Activated naive CD8-positive, alpha-beta T cell treated with anti-CD3 and anti-CD28 coated beads, Interleukin-2, amount 10 ng/mL, durations not matched to agents 7 days and 5 days (primary cell): ENCODE results near the gene ARHGAP6. TPM values are rescaled to one million over a fixed set of nuclear protein-coding genes. Genes with fewer than 3 reads are reported as not detected.
"Not testable (repeated sequence)": the region's sequence is repeated elsewhere in the genome, so short reads cannot be mapped to it uniquely, and the experiment has no call there.

Source experiments
- ATAC-seq: fragments of 150-1000 bp; cut with Tn5 transposase; one replicate; pipeline ENCODE4 v1.10.0; 2021; ENCODE audit warnings: low read depth, moderate library complexity
- POLR2A ChIA-PET: fragments of 350-600 bp; sonication (Branson Sonifier 250); formaldehyde crosslinking; loops from one replicate; lab custom pipeline; 2021; ENCODE audit warnings: antibody characterized with exemption; lab: Charles Lee
- DNase-seq: peaks from one replicate; pipeline ENCODE4 v3.0.0; 2021
- H3K27ac Mint-ChIP-seq: one replicate; pipeline ENCODE4 v1.8.0; 2022; ENCODE audit warnings: mild to moderate bottlenecking, mixed read lengths
- H3K27me3 Mint-ChIP-seq: one replicate; pipeline ENCODE4 v1.8.0; 2022; ENCODE audit warnings: mild to moderate bottlenecking, moderate library complexity, mixed read lengths
- H3K36me3 Mint-ChIP-seq: one replicate; pipeline ENCODE4 v1.8.0; 2021; ENCODE audit warnings: mild to moderate bottlenecking, mixed read lengths
- H3K4me1 Mint-ChIP-seq: one replicate; pipeline ENCODE4 v1.8.0; 2021; ENCODE audit warnings: mixed read lengths
- H3K4me3 Mint-ChIP-seq: one replicate; pipeline ENCODE4 v1.8.0; 2022; ENCODE audit warnings: mild to moderate bottlenecking, moderate library complexity, mixed read lengths
- H3K9me3 Mint-ChIP-seq: one replicate; pipeline ENCODE4 v1.8.0; 2021; ENCODE audit warnings: mixed read lengths
- total RNA-seq, 2 experiments: library from RNA; stranded (reverse); gene quantifications; one replicate each; pipeline ENCODE4 v1.2.3, GENCODE V29; 2021

Gene ARHGAP6
- total RNA-seq, 2 experiments from 2014 or later: not detected

DNA sequence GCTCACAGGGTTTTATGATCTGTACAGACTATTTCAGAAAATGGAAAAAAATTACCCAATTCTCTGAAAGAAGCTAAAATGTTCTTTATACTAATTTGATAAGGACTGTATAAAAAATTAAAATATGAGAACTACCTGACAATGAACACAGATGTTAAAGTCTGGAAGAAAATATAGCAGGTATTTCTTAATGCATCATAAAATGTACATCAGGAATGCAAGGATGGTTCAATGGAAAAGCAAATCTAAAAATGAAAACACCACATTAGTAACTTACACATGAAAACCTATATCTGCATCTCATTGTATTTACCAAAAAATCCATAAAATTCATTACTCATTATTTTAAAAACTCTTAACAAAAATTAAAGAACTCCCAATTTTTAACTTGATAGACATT is 39.4 kb downstream of the ARHGAP6 start:
- ATAC-seq (no peak), DNase-seq (no peak)
- POLR2A ChIA-PET: no interaction called here
- Mint-ChIP-seq H3K9me3 (peaks cover 2% of the 10 kb centered on the region), H3K4me1 (no peaks in the 10 kb centered on the region), H3K27me3 (peaks cover 3% of the 10 kb centered on the region), H3K4me3 (no peak overlapping the region), H3K27ac (no peak overlapping the region), H3K36me3 (no peaks in the 10 kb centered on the region)

DNA sequence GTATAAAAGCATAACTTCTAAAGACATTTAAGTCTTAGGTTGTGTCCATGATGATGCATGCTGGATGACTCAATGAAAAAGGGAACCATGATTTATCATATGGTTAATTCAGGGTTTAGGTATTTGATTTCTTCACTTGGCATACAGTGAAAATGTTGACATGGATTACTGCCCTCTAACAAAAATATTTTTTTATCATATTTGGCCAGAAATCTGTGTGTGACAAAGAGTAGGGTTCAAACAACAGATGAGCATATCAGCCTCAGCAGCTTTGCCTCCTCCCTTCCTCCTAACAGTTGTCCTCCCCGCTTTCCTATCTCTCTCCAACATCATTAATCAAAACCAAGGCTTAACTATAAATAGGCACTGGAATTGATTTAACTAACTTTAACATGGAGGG is 46.3 kb downstream of the ARHGAP6 start:
- POLR2A ChIA-PET: no interaction called here
- no peaks in the 10 kb centered on the region for H3K27me3 Mint-ChIP-seq
- H3K9me3 Mint-ChIP-seq: peaks cover under 1% of the 10 kb centered on the region
- ATAC-seq (no peak), DNase-seq (no peak)
- H3K27ac Mint-ChIP-seq: no peak overlapping the region
- H3K36me3 Mint-ChIP-seq: no peaks in the 10 kb centered on the region
- no peaks in the 10 kb centered on the region for H3K4me1 Mint-ChIP-seq
- H3K4me3 Mint-ChIP-seq: no peak overlapping the region

DNA sequence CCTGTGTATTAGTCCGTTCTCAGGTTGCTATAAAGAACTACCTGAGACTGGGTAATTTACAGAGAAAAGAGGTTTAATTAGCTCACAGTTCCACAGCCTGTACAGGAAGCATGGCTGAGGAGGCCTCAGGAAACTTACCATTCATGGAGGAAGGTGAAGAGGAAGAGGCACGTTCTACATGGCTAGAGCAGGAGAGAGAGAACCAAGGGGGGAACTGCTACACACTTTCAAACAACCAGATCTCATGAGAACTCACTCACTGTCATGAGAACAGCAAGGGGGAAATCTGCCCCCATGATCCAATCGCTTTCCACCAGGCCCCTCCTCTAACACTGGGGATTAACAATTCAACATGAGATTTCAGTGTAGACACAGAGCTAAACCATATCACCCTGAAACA is 51.5 kb downstream of the ARHGAP6 start:
- H3K4me1 Mint-ChIP-seq, H3K4me3 Mint-ChIP-seq, H3K36me3 Mint-ChIP-seq, DNase-seq, H3K27ac Mint-ChIP-seq, POLR2A ChIA-PET, ATAC-seq, H3K27me3 Mint-ChIP-seq, H3K9me3 Mint-ChIP-seq: not testable (repeated sequence)

DNA sequence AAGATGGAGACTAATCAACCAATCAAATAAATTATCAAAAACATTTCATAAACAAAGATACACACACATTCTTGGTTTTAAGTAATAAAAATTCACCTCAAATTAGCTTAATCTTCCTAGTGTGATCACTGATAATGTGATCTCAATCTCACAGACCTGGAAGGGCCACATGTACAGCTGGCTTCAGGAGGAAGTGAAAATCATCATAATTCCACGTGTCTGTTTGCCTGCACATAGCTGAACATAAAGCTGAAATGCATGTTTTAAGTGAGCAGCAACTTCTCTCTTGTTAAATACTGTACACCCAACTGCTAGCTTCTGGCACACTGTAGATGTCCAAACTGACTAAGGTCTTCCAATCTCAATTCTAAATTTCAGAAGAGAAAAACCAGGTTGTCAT is 53.8 kb downstream of the ARHGAP6 start:
- Mint-ChIP-seq H3K36me3 (no peaks in the 10 kb centered on the region), H3K4me1 (no peaks in the 10 kb centered on the region), H3K27me3 (no peaks in the 10 kb centered on the region), H3K27ac (no peak overlapping the region), H3K9me3 (peaks cover 2% of the 10 kb centered on the region), H3K4me3 (no peak overlapping the region)
- POLR2A ChIA-PET: no interaction called here
- DNase-seq (no peak), ATAC-seq (no peak)

DNA sequence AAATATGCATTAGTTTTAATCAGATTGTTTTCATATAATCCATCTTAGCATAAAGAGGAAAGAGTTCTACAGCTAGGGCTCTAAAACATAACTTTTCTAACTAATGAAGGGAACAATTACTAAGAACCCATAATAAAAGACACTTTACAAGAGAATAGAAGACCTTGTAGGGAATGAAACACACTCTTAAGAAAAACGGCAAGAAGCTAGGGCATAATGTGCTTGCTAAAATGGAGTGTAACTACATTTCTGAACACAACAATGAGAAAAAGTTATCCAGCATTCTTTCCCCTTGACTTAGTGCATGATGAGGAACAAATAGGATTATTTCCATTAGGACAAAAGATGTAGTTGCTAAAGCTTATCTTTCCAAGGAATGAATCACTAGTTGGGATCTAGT is 54.6 kb downstream of the ARHGAP6 start:
- peaks cover 2% of the 10 kb centered on the region for H3K9me3 Mint-ChIP-seq
- H3K4me3 Mint-ChIP-seq: no peak overlapping the region
- ATAC-seq (no peak), DNase-seq (no peak)
- no peaks in the 10 kb centered on the region for H3K36me3 Mint-ChIP-seq
- H3K27ac Mint-ChIP-seq: no peak overlapping the region
- H3K4me1 Mint-ChIP-seq: no peaks in the 10 kb centered on the region
- POLR2A ChIA-PET: no interaction called here
- H3K27me3 Mint-ChIP-seq: no peaks in the 10 kb centered on the region

DNA sequence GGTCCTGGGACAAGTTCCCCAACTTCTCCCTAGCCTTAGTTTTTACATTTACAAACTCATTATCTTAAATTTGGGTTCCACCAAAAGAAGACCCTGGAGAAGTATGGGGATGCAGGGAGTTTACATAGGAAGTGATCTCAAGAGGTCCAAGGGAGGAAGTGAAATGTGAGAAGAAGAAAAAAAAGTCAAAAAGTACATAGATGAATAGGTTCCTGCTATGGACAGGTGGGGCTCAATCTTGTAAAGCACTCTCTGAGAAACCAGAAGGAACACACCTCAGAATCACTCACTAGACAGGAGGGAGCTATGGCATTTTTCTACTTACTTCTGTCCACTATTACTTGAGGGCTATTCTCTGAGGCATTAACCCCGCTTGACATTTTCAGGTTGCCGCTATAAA is 56.6 kb downstream of the ARHGAP6 start:
- DNase-seq: no peak
- H3K4me1 Mint-ChIP-seq: no peaks in the 10 kb centered on the region
- no peak overlapping the region for H3K4me3 Mint-ChIP-seq
- H3K27me3 Mint-ChIP-seq: no peaks in the 10 kb centered on the region
- H3K9me3 Mint-ChIP-seq: no peaks in the 10 kb centered on the region
- H3K27ac Mint-ChIP-seq: no peak overlapping the region
- H3K36me3 Mint-ChIP-seq: no peaks in the 10 kb centered on the region
- POLR2A ChIA-PET: no interaction called here
- no peak for ATAC-seq

DNA sequence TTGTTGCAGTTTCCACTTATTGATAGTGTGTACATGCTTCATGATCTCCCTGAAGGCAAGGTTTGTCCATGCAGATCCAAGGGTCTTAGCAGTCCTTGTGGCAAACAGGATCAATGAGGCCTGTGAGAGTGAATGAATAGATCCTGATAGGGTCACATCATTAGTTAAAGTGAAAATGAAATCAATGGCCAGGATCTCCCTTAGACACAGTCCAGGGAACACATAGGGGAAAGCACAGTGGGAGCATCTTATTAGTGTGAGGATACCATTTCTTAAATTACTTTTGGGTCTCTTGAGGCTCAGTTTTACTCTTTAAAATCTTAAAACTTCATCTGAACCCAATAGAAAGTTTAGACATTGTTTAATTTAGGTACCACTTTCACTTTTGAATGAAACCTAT is 59.3 kb downstream of the ARHGAP6 start:
- POLR2A ChIA-PET: no interaction called here
- Mint-ChIP-seq H3K4me1 (no peaks in the 10 kb centered on the region), H3K27me3 (no peaks in the 10 kb centered on the region), H3K4me3 (no peak overlapping the region), H3K36me3 (no peaks in the 10 kb centered on the region), H3K9me3 (no peaks in the 10 kb centered on the region), H3K27ac (no peak overlapping the region)
- no peak for ATAC-seq
- DNase-seq: no peak

DNA sequence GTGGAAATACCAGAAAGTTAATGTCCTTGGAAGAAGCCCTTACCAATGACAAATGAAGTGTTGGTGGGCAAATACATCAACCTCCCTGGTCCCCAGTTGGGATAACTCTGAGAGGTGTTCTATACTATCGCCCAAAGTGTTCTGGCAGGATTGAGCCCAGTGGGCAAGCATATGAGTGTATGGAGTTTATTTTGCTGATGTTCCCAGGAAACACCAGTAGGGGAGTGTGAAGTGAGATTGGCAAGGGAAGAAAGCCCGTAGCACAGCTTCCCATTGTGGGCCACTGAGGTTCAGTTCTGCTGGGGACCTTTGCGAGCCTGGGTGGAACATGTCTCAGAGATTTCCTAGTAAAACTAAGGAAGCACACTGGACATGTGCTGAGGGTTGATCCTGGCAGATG is 65.1 kb downstream of the ARHGAP6 start:
- DNase-seq (no peak), ATAC-seq (no peak)
- Mint-ChIP-seq H3K27me3 (peaks cover 8% of the 10 kb centered on the region), H3K27ac (no peak overlapping the region), H3K36me3 (no peaks in the 10 kb centered on the region), H3K4me3 (no peak overlapping the region), H3K9me3 (no peaks in the 10 kb centered on the region), H3K4me1 (peaks cover 4% of the 10 kb centered on the region)
- POLR2A ChIA-PET: no interaction called here

DNA sequence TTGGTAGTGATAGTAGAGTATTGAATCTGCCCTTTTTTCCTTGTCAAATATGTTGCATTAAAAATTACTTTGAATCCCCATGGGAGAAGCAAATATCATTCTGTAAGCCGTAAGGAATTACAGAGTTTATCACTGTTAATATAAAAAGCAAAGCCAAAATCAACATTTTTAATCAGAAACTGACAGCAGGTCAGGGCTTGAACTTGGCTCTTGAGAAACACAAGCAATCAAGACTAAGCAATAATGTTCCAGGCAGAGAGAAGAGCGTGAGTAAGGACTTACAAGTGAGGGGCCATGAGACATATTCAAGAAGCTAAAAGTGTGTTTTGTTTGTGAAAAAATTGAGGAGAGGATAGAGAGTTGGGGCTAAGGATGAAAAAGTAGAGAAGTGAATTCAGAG is 68.2 kb downstream of the ARHGAP6 start:
- Mint-ChIP-seq H3K27me3 (peaks cover 8% of the 10 kb centered on the region), H3K27ac (no peak overlapping the region), H3K36me3 (no peaks in the 10 kb centered on the region), H3K9me3 (peaks cover 1% of the 10 kb centered on the region), H3K4me3 (no peak overlapping the region), H3K4me1 (peaks cover 4% of the 10 kb centered on the region)
- no peak for DNase-seq
- ATAC-seq: no peak
- POLR2A ChIA-PET: no interaction called here

DNA sequence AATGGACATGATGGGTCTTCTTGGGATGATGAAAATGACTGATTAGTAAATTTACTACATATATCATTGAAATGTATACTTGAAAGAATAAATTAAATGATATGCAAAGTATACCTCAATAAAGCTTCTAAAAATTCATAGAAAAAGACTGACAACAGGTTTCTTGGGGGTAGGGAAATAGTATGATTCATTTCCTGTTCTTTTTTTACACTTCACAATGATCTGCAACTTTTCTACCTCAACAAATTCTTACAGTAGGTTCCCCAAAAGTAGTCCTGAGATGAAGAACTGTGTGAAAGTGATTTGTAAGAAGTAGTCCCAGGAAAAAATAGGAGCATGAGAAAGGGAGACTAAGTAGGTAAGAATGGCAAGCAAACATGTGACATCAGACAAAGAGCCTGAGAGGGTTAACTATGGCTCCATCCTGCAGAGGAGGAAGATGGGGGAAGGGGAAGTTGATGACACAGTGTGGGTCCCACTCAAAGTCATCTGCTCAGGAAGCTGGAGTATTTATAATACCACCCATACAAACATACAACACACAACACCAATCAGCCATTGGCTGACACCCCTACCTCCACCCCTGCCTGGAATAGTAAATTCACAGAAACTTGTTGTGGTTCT is 73.9 kb downstream of the ARHGAP6 start:
- DNase-seq: no peak
- Mint-ChIP-seq H3K27me3 (peaks cover 3% of the 10 kb centered on the region), H3K9me3 (peaks cover 1% of the 10 kb centered on the region), H3K36me3 (peaks cover 3% of the 10 kb centered on the region), H3K27ac (peak overlapping the region; percentile 90), H3K4me1 (peaks cover 8% of the 10 kb centered on the region), H3K4me3 (peak overlapping the region; percentile 66)
- POLR2A ChIA-PET: no interaction called here
- peak; percentile 88 for ATAC-seq

DNA sequence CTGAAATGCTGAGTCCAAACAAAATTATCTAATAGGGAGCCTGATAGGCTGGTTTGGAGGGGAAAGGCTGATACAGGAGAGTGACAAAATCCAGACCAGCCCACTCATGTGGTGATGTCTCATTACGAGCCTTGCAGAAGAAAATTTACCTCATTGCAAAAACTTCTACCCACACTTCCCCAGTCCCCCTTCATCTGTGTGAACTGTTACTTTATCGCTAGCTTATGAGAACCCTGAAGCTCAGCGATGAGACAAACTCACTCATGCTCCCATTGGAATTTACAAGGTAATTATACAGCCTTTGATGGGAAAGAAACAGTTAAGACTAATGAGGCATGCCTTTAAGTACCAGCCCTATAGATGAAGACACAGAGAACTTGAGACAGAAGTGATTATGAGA is 76.1 kb downstream of the ARHGAP6 start:
- Mint-ChIP-seq H3K9me3 (no peaks in the 10 kb centered on the region), H3K27ac (no peak overlapping the region), H3K27me3 (peaks cover 3% of the 10 kb centered on the region), H3K4me1 (peaks cover 8% of the 10 kb centered on the region), H3K4me3 (no peak overlapping the region), H3K36me3 (peaks cover 3% of the 10 kb centered on the region)
- DNase-seq (no peak), ATAC-seq (no peak)
- POLR2A ChIA-PET: no interaction called here

DNA sequence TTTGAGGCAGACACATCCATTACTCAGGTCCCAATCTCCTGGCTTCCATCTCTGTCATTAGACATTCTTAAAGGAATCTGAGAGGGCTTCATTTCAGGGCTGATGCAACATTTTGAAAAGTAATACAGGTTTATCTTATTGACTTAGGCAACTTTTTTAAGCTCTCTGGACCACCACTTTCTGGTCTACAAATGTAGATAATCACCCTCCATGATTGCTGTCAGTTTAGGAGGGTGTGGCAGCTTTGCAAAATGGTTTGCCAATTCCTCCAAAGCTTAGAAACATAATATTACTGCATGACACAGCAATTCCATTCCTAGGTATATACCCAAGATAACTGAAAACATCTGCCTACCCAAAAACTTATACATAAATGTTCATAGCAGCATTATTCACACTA is 77.6 kb downstream of the ARHGAP6 start:
- Mint-ChIP-seq H3K9me3 (no peaks in the 10 kb centered on the region), H3K27ac (no peak overlapping the region), H3K36me3 (peaks cover 3% of the 10 kb centered on the region), H3K27me3 (peaks cover 3% of the 10 kb centered on the region), H3K4me3 (no peak overlapping the region), H3K4me1 (peaks cover 8% of the 10 kb centered on the region)
- POLR2A ChIA-PET: no interaction called here
- no peak for DNase-seq
- no peak for ATAC-seq

DNA sequence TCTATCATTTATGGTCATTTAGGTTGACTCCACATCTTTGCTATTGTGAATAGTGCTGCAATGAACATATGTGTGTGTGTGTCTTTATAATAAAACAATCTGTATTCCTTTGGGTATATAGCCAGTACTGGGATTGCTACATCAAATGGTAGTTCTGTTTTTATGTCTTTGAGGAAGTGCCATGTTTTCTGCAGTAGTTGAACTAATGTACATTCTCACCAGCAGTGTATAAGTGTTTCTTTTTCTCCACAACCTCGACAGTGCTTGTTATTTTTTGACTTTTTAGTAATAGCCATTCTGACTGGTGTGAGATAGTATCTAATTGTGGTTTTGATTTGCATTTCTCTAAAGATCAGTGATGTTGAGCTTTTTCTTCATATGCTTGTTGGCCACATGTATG is 80.5 kb downstream of the ARHGAP6 start:
- no peaks in the 10 kb centered on the region for H3K4me1 Mint-ChIP-seq
- no peaks in the 10 kb centered on the region for H3K9me3 Mint-ChIP-seq
- no peak for DNase-seq
- no peak for ATAC-seq
- POLR2A ChIA-PET: no interaction called here
- peaks cover 3% of the 10 kb centered on the region for H3K36me3 Mint-ChIP-seq
- peaks cover 3% of the 10 kb centered on the region for H3K27me3 Mint-ChIP-seq
- no peak overlapping the region for H3K27ac Mint-ChIP-seq
- no peak overlapping the region for H3K4me3 Mint-ChIP-seq

DNA sequence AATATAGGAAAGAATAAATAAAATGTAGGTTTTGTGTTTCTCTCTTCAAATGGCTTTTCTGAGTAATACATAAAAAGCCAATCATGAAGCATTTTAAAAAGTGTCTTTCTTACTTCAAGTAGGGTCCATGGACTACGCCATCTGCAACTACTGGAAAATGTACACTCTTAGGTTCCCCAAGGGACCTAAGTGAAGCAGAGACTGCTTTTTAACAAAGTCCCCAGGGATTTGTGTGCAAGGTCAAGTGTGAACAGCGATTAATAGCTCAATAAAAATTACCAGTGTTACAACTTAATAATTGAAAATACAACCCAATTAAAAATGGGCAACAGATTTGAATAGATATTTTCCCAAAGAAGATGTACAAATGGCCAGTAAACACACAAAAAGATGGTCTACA is 84.9 kb downstream of the ARHGAP6 start:
- POLR2A ChIA-PET: no interaction called here
- Mint-ChIP-seq H3K4me3 (no peak overlapping the region), H3K9me3 (peaks cover 3% of the 10 kb centered on the region)

More for the DNA sequence above, 84.9 kb downstream of the ARHGAP6 start:
- DNase-seq (no peak), ATAC-seq (no peak)
- Mint-ChIP-seq H3K27me3 (no peaks in the 10 kb centered on the region), H3K36me3 (no peaks in the 10 kb centered on the region), H3K4me1 (no peaks in the 10 kb centered on the region), H3K27ac (no peak overlapping the region)
